HCT116 (cell line): ENCODE measurements around the gene PCDHGC4.

Experiments used
- CEBPB ChIP-seq: IDR thresholded peaks from 2 replicates; pipeline ENCODE4 v1.6.1; 2012; ENCODE audit warnings: low read depth
- CTCF ChIP-seq, 3 experiments: fragments of 200-600 bp in 1 of 3; sonication (generic) in 1 of 3; IDR thresholded peaks in 2 of 3; conservative IDR thresholded peaks in 1 of 3; 2 replicates each; pipeline ENCODE4 v1.5.1; 2012 to 2017; ENCODE audit warnings: low read depth in 2 of 3, low read length in 2 of 3, antibody characterized with exemption in 1 of 3, borderline replicate concordance in 1 of 3, control low read depth in 1 of 3, mild to moderate bottlenecking in 1 of 3, mixed read lengths in 1 of 3, mixed run types in 1 of 3, moderate library complexity in 1 of 3; ENCODE audit not compliant: insufficient read depth in 1 of 3
- POLR2A ChIP-seq: IDR thresholded peaks from 2 replicates; pipeline ENCODE4 v1.7.0; 2011; ENCODE audit warnings: borderline replicate concordance; ENCODE audit not compliant: insufficient read depth, insufficient read length; ENCODE audit errors: extremely low read depth
- SIN3A ChIP-seq: IDR thresholded peaks from 2 replicates; pipeline ENCODE4 v1.6.1; 2012; ENCODE audit warnings: low read depth

- TF ChIP-seq CTCF (IDR thresholded peaks at IDR 0.05 in 2 of 3, conservative IDR thresholded peaks at IDR 0.05 in 1 of 3; ENCODE audit: borderline replicate concordance in 1 of 3, insufficient read depth in 1 of 3, low read depth in 2 of 3, low read length in 2 of 3): no peak
- no peak for TF ChIP-seq POLR2A
- no peak for TF ChIP-seq CEBPB
- TF ChIP-seq SIN3A: no peak
Measured at GRCh38 chr5:141522301-141522700, 37.5 kb downstream of the PCDHGC4 start.
